Chondrocyte (in vitro differentiated cells): Measurements from ENCODE around the gene ST6GALNAC5. TPM values are rescaled to one million over a fixed set of nuclear protein-coding genes. Genes with fewer than 3 reads are reported as not detected.

Experiments
- DNase-seq: peaks from one replicate; pipeline ENCODE4 v3.0.0; 2021; ENCODE audit warnings: mixed read lengths, low spot score
- H3K27ac Mint-ChIP-seq: one replicate; pipeline ENCODE4 v1.8.0; 2021; ENCODE audit warnings: mild to moderate bottlenecking, moderate library complexity, mixed read lengths; ENCODE audit not compliant: unreplicated experiment
- H3K27me3 Mint-ChIP-seq: 2 replicates; pipeline ENCODE4 v1.8.0; 2021; ENCODE audit warnings: low read depth, mixed read lengths
- H3K36me3 Mint-ChIP-seq: 2 replicates; pipeline ENCODE4 v1.8.0; 2021; ENCODE audit warnings: low read depth, mixed read lengths
- H3K4me1 Mint-ChIP-seq: 2 replicates; pipeline ENCODE4 v1.8.0; 2021; ENCODE audit warnings: low read depth, mild to moderate bottlenecking, mixed read lengths
- H3K4me3 Mint-ChIP-seq: one replicate; pipeline ENCODE4 v1.8.0; 2021; ENCODE audit warnings: mild to moderate bottlenecking, moderate library complexity, mixed read lengths; ENCODE audit not compliant: unreplicated experiment
- H3K9me3 Mint-ChIP-seq: 2 replicates; pipeline ENCODE4 v1.8.0; 2021; ENCODE audit warnings: low read depth, mixed read lengths
- CTCF ChIP-seq: fragments of 200-600 bp; sonication (generic); IDR thresholded peaks from 2 replicates; pipeline ENCODE4 v1.5.0; 2021; ENCODE audit warnings: antibody characterized with exemption, mild to moderate bottlenecking, moderate library complexity
- total RNA-seq: library from RNA; stranded (reverse); gene quantifications from 3 replicates; pipeline ENCODE4 v1.2.1, GENCODE V29; 2021

The ST6GALNAC5 gene
- total RNA-seq, 1 donor from 2014 or later: 7.3 TPM

GRCh38 chr1:76827066-76827465 lies 40.2 kb upstream of the ST6GALNAC5 start:
- no peak for DNase-seq
- no peak overlapping the region for H3K4me3 Mint-ChIP-seq
- H3K4me1 Mint-ChIP-seq: peaks cover 49% of the 10 kb centered on the region
- H3K27ac Mint-ChIP-seq: no peak overlapping the region
- H3K9me3 Mint-ChIP-seq: no peaks in the 10 kb centered on the region
- H3K27me3 Mint-ChIP-seq: no peaks in the 10 kb centered on the region
- no peaks in the 10 kb centered on the region for H3K36me3 Mint-ChIP-seq
- TF ChIP-seq CTCF: no peak

- Mint-ChIP-seq H3K27me3 (no peaks in the 10 kb centered on the region), H3K27ac (peak overlapping the region; percentile 42), H3K9me3 (peaks cover 10% of the 10 kb centered on the region), H3K4me1 (peaks cover 59% of the 10 kb centered on the region), H3K36me3 (no peaks in the 10 kb centered on the region), H3K4me3 (no peak overlapping the region)
- DNase-seq: no peak
- no peak for TF ChIP-seq CTCF
Observed at GRCh38 chr1:76830373-76830772, 36.9 kb upstream of the ST6GALNAC5 start.

- DNase-seq: no peak
Observed at GRCh38 chr1:76832521-76832920, 34.8 kb upstream of the ST6GALNAC5 start.

GRCh38 chr1:76833151-76833550 lies 34.1 kb upstream of the ST6GALNAC5 start:
- Mint-ChIP-seq H3K36me3 (no peaks in the 10 kb centered on the region), H3K27me3 (no peaks in the 10 kb centered on the region)

More at GRCh38 chr1:76832521-76832920, 34.8 kb upstream of the ST6GALNAC5 start:
- Mint-ChIP-seq H3K36me3 (no peaks in the 10 kb centered on the region), H3K27ac (no peak overlapping the region), H3K9me3 (peaks cover 12% of the 10 kb centered on the region), H3K4me1 (peaks cover 44% of the 10 kb centered on the region), H3K4me3 (no peak overlapping the region), H3K27me3 (no peaks in the 10 kb centered on the region)
- no peak for TF ChIP-seq CTCF

GRCh38 chr1:76833856-76834255 lies 33.4 kb upstream of the ST6GALNAC5 start:
- Mint-ChIP-seq H3K4me1 (peaks cover 35% of the 10 kb centered on the region), H3K27me3 (no peaks in the 10 kb centered on the region), H3K9me3 (peaks cover 12% of the 10 kb centered on the region), H3K36me3 (no peaks in the 10 kb centered on the region), H3K4me3 (no peak overlapping the region), H3K27ac (no peak overlapping the region)
- no peak for TF ChIP-seq CTCF
- no peak for DNase-seq

More at GRCh38 chr1:76833151-76833550, 34.1 kb upstream of the ST6GALNAC5 start:
- peaks cover 12% of the 10 kb centered on the region for H3K9me3 Mint-ChIP-seq
- no peak overlapping the region for H3K27ac Mint-ChIP-seq
- H3K4me1 Mint-ChIP-seq: peaks cover 38% of the 10 kb centered on the region
- H3K4me3 Mint-ChIP-seq: no peak overlapping the region
- DNase-seq: no peak
- no peak for TF ChIP-seq CTCF
